ENCODE results near the gene KYAT1. TPM values are rescaled to one million over a fixed set of nuclear protein-coding genes. Genes with fewer than 3 reads are reported as not detected.
A peak's percentile ranks its signal among the peaks of the same experiment; 100 is the strongest.

The KYAT1 gene
- total RNA-seq, 2 experiments from 2014 or later: 17.0 to 18.6 TPM

- CTCF ChIA-PET: interaction anchor here (1.0 kb wide), 1 partner anchor 24 kb away, joined by 3 read pairs; no protein-coding TSS in a partner anchor
- POLR2A ChIA-PET: interaction anchor here (0.6 kb wide), 1 partner anchor 247 kb away, joined by 3 read pairs; the partner anchor contains the start of gene DYNC2I2
These were observed 22.3 kb upstream of the KYAT1 start for GRCh38 chr9:128903871-128904620.

GRCh38 chr9:128903079-128903461 is 21.3 kb upstream of the KYAT1 start:
- Mint-ChIP-seq H3K27ac (peak overlapping the region; percentile 91), H3K4me1 (ENCODE audit: low read depth) (peaks cover 60% of the 10 kb centered on the region), H3K27me3 (no peaks in the 10 kb centered on the region), H3K9me3 (no peaks in the 10 kb centered on the region), H3K36me3 (ENCODE audit: low read depth) (peaks cover 14% of the 10 kb centered on the region), H3K4me3 (no peak overlapping the region)
- intact Hi-C loops (cut with micrococcal nuclease): no loop called here
- POLR2A ChIA-PET: interaction anchor here (0.6 to 2.0 kb wide), 4 partner anchors 9 to 246 kb away, joined by 3 to 15 read pairs (median 8); partner anchors contain the start of genes DYNC2I2, KYAT1 and LRRC8A
- CTCF ChIA-PET: no interaction called here
- peak; percentile 1 for ATAC-seq
- no peak for DNase-seq
- TF ChIP-seq, protein P1, sequence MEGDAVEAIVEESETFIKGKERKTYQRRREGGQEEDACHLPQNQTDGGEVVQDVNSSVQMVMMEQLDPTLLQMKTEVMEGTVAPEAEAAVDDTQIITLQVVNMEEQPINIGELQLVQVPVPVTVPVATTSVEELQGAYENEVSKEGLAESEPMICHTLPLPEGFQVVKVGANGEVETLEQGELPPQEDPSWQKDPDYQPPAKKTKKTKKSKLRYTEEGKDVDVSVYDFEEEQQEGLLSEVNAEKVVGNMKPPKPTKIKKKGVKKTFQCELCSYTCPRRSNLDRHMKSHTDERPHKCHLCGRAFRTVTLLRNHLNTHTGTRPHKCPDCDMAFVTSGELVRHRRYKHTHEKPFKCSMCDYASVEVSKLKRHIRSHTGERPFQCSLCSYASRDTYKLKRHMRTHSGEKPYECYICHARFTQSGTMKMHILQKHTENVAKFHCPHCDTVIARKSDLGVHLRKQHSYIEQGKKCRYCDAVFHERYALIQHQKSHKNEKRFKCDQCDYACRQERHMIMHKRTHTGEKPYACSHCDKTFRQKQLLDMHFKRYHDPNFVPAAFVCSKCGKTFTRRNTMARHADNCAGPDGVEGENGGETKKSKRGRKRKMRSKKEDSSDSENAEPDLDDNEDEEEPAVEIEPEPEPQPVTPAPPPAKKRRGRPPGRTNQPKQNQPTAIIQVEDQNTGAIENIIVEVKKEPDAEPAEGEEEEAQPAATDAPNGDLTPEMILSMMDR (IDR thresholded peaks at IDR 0.05): no peak

More at GRCh38 chr9:128903871-128904620, 22.3 kb upstream of the KYAT1 start:
- no peaks in the 10 kb centered on the region for H3K9me3 Mint-ChIP-seq
- H3K4me1 Mint-ChIP-seq (ENCODE audit: low read depth): peaks cover 58% of the 10 kb centered on the region
- no peaks in the 10 kb centered on the region for H3K27me3 Mint-ChIP-seq
- H3K36me3 Mint-ChIP-seq (ENCODE audit: low read depth): peaks cover 18% of the 10 kb centered on the region
- TF ChIP-seq, protein P1 (IDR thresholded peaks at IDR 0.05): no peak
- DNase-seq (no peak), ATAC-seq (no peak)
- no peak overlapping the region for H3K4me3 Mint-ChIP-seq
- H3K27ac Mint-ChIP-seq: peak overlapping the region; percentile 61
- intact Hi-C loops (cut with micrococcal nuclease): no loop called here

DNA sequence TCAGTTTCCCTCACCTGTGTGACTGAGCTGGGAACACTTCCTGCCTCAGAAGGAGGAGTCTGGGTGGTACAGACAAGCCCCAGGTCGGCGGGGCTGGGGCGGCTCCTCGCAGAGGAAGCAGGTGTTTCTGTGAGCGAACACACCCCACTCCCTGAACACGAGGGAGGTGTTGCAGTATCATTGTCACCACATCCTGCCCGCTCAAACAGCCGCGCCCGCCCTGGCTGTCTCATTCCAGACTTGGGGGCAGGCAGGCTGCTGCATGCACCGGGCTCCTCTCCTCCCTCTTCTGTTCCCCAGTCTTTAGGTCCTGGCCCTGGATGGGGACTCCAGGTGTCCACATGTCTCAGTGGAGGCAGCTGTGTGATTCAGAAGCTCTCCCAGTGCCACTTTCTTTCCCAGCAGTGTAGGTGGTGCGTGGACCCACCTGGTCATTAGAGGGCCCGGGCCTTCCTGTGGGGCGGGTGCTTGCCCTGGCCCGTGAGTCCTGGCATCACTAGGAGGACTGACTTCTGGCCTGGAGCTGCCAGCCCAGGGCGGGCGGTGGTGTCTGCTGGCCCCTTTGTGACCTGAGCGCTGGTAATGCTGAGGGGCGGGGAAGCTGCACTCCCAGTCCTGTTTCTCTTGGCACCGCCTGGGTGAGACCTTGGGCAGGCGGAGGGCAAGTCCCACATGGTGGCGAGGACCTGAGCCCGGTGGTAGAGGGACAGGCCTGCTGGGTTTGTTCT is 20.8 kb upstream of the KYAT1 start:
- Mint-ChIP-seq H3K4me1 (ENCODE audit: low read depth) (peaks cover 64% of the 10 kb centered on the region), H3K9me3 (no peaks in the 10 kb centered on the region), H3K27ac (peak overlapping the region; percentile 91), H3K27me3 (no peaks in the 10 kb centered on the region), H3K4me3 (peak overlapping the region; percentile 51), H3K36me3 (ENCODE audit: low read depth) (peaks cover 12% of the 10 kb centered on the region)
- DNase-seq (peak; percentile 94), ATAC-seq (peak; percentile 90)
- intact Hi-C loops (cut with micrococcal nuclease): no loop called here
- ChIA-PET POLR2A (interaction anchor here (0.6 to 2.0 kb wide), 9 partner anchors 8 to 810 kb away, joined by 3 to 15 read pairs (median 4); partner anchors contain the start of genes KYAT1, LRRC8A and PHYHD1), CTCF (no interaction called here)
- TF ChIP-seq, protein P1 (IDR thresholded peaks at IDR 0.05): no peak

GRCh38 chr9:128901822-128902221 is 20.1 kb upstream of the KYAT1 start:
- Mint-ChIP-seq H3K4me1 (ENCODE audit: low read depth) (peaks cover 66% of the 10 kb centered on the region), H3K36me3 (ENCODE audit: low read depth) (peaks cover 11% of the 10 kb centered on the region), H3K4me3 (peak overlapping the region; percentile 51), H3K27ac (peak overlapping the region; percentile 91), H3K9me3 (no peaks in the 10 kb centered on the region), H3K27me3 (no peaks in the 10 kb centered on the region)
- intact Hi-C loops (cut with micrococcal nuclease): no loop called here
- TF ChIP-seq, protein P1 (IDR thresholded peaks at IDR 0.05): no peak
- ATAC-seq (peak; percentile 12), DNase-seq (no peak)
- POLR2A ChIA-PET: interaction anchor here (0.7 to 2.0 kb wide), 7 partner anchors 9 to 809 kb away, joined by 3 to 15 read pairs (median 4); partner anchors contain the start of genes KYAT1, LRRC8A and PHYHD1
- CTCF ChIA-PET: interaction anchor here (1.1 to 1.9 kb wide), 2 partner anchors 38 to 539 kb away, joined by 3 to 4 read pairs; no protein-coding TSS in a partner anchor
